Esophagus muscularis mucosa (tissue), 4 donors: Measurements from ENCODE around the gene FAM110D.

Experiments
- EP300 ChIP-seq: sonication (generic); formaldehyde crosslinking; IDR thresholded peaks from one replicate; pipeline ENCODE4 v1.6.1; 2017; ENCODE audit warnings: antibody characterized with exemption
- POLR2A ChIP-seq: fragments of 450-650 bp; IDR thresholded peaks from one replicate; pipeline ENCODE4 v1.6.1; 2017; ENCODE audit warnings: antibody characterized with exemption, moderate library complexity, mild to moderate bottlenecking, low read depth
- POLR2AphosphoS5 ChIP-seq, 2 donors: sonication (generic); formaldehyde crosslinking; IDR thresholded peaks; one replicate each; pipeline ENCODE4 v1.6.1; 2017; ENCODE audit warnings: antibody characterized with exemption in 2 of 2
- TF ChIP-seq, protein P1 (sequence below), 3 experiments: fragments of 200-600 bp in 2 of 3; fragments of 450-650 bp in 1 of 3; sonication (generic) in 2 of 3; IDR thresholded peaks; one replicate each; pipeline ENCODE4 v1.5.1; 2017 to 2019; ENCODE audit warnings: antibody characterized with exemption in 3 of 3, mild to moderate bottlenecking in 2 of 3, moderate library complexity in 1 of 3

DNA sequence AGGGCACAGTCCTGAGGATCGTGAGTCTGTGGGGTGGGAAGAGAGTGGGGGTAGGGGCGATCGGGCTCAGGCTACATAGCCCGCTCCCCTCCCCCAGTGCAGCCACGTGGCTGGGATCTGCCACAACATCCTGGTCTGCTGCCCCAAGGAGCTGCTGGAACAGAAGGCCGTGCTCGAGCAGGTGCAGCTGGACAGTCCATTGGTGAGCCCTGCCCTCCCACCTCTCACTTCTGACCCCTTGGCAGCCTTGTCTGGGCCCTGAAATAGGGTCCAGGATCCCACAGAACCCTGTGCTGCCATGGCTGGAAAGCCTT, 23.5 kb downstream of the FAM110D start:
- TF ChIP-seq, protein P1, sequence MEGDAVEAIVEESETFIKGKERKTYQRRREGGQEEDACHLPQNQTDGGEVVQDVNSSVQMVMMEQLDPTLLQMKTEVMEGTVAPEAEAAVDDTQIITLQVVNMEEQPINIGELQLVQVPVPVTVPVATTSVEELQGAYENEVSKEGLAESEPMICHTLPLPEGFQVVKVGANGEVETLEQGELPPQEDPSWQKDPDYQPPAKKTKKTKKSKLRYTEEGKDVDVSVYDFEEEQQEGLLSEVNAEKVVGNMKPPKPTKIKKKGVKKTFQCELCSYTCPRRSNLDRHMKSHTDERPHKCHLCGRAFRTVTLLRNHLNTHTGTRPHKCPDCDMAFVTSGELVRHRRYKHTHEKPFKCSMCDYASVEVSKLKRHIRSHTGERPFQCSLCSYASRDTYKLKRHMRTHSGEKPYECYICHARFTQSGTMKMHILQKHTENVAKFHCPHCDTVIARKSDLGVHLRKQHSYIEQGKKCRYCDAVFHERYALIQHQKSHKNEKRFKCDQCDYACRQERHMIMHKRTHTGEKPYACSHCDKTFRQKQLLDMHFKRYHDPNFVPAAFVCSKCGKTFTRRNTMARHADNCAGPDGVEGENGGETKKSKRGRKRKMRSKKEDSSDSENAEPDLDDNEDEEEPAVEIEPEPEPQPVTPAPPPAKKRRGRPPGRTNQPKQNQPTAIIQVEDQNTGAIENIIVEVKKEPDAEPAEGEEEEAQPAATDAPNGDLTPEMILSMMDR (IDR thresholded peaks at IDR 0.05), result no peak
- no peak for TF ChIP-seq POLR2AphosphoS5 (IDR thresholded peaks at IDR 0.05)
- TF ChIP-seq EP300, result no peak
- no peak for TF ChIP-seq POLR2A
